Endothelial cell of umbilical vein (primary cell): ENCODE measurements around the gene TPO. TPM values are rescaled to one million over a fixed set of nuclear protein-coding genes. Genes with fewer than 3 reads are reported as not detected.

ENCODE experiments used
- BruUV-seq: library from RNA; stranded (reverse); fragments of 400-500 nt; replicated peaks from 2 replicates; lab custom pipeline; 2021; lab: Mats Ljungman, UMichigan
- CTCF ChIA-PET: fragments of 300-600, 350-600 bp; sonication (Branson Sonifier 250); formaldehyde crosslinking; loops from one replicate; lab custom pipeline; 2021; ENCODE audit warnings: antibody characterized with exemption, inconsistent platforms; lab: Charles Lee
- POLR2A ChIA-PET: fragments of 300-600, 350-600 bp; sonication (Branson Sonifier 250); formaldehyde crosslinking; loops from one replicate; lab custom pipeline; 2021; ENCODE audit warnings: antibody characterized with exemption, inconsistent platforms; lab: Charles Lee
- DNase-seq: peaks from one replicate; pipeline ENCODE4 v3.0.0-alpha.2; 2011; ENCODE audit warnings: low read depth, low spot score
- FAIRE-seq: peaks from 2 replicates; lab custom pipeline; 2011; peaks lifted over from hg19 to GRCh38; lab: Jason Lieb, UNC
- H2AFZ ChIP-seq: 2 replicates; pipeline ENCODE4 v1.6.0; 2012; ENCODE audit warnings: low read depth, low read length, control low read depth, inconsistent platforms
- H3K27ac ChIP-seq: 2 replicates; pipeline ENCODE4 v1.5.1; 2011; ENCODE audit warnings: low read depth, mild to moderate bottlenecking, control low read depth, low read length, moderate library complexity; ENCODE audit not compliant: insufficient read depth
- H3K27me3 ChIP-seq, 2 experiments: 2 replicates each; pipeline versions ENCODE4 v1.6.0 to v1.6.1; 2011; ENCODE audit warnings: low read length in 2 of 2, mixed read lengths in 1 of 2; ENCODE audit not compliant: control insufficient read depth in 2 of 2, insufficient read depth in 2 of 2
- H3K36me3 ChIP-seq, 2 experiments: 2 replicates in 1 of 2; 3 replicates in 1 of 2; pipeline ENCODE4 v1.5.1; 2011; ENCODE audit warnings: low read length in 2 of 2, mild to moderate bottlenecking in 1 of 2, moderate library complexity in 1 of 2; ENCODE audit not compliant: control insufficient read depth in 2 of 2, insufficient read depth in 2 of 2; ENCODE audit errors: extremely low read depth in 1 of 2
- H3K4me1 ChIP-seq: 3 replicates; pipeline ENCODE4 v1.5.1; 2011; ENCODE audit warnings: mild to moderate bottlenecking, low read length; ENCODE audit not compliant: control insufficient read depth, insufficient read depth; ENCODE audit errors: extremely low read depth
- H3K4me2 ChIP-seq: 2 replicates; pipeline ENCODE4 v1.6.1; 2011; ENCODE audit warnings: low read length, control low read depth, mixed read lengths; ENCODE audit not compliant: insufficient read depth
- H3K4me3 ChIP-seq, 3 experiments: fragments of 200-600 bp in 1 of 3; sonication (generic), shearing (Covaris generic) in 1 of 3; replicated peaks in 1 of 3; 2 replicates each; pipeline ENCODE4 v1.5.1; 2011 to 2016; ENCODE audit warnings: control low read depth in 3 of 3, low read length in 3 of 3, mild to moderate bottlenecking in 2 of 3, inconsistent platforms in 1 of 3, low read depth in 1 of 3, moderate library complexity in 1 of 3; ENCODE audit not compliant: insufficient read depth in 1 of 3
- H3K79me2 ChIP-seq: 2 replicates; pipeline ENCODE4 v1.6.0; 2012; ENCODE audit warnings: low read length, inconsistent platforms; ENCODE audit not compliant: control insufficient read depth, insufficient read depth
- H3K9ac ChIP-seq: replicated peaks from 2 replicates; pipeline ENCODE3; 2011; ENCODE audit warnings: low read length, control low read depth; ENCODE audit not compliant: insufficient read depth; ENCODE audit errors: extremely low read depth
- H3K9me1 ChIP-seq: replicated peaks from 3 replicates; pipeline ENCODE4 v1.6.0; 2011; ENCODE audit warnings: mild to moderate bottlenecking, low read length; ENCODE audit not compliant: control insufficient read depth, insufficient read depth; ENCODE audit errors: extremely low read depth
- H3K9me3 ChIP-seq: replicated peaks from 2 replicates; pipeline ENCODE4 v1.5.1; 2012; ENCODE audit warnings: low read length, inconsistent platforms; ENCODE audit not compliant: control insufficient read depth, insufficient read depth
- H4K20me1 ChIP-seq: replicated peaks from 2 replicates; pipeline ENCODE3; 2011; ENCODE audit warnings: mild to moderate bottlenecking, low read length; ENCODE audit not compliant: control insufficient read depth, insufficient read depth; ENCODE audit errors: extremely low read depth
- EZH2 ChIP-seq: IDR thresholded peaks from 2 replicates; pipeline ENCODE4 v1.6.1; 2012; ENCODE audit warnings: borderline replicate concordance, low read depth, mild to moderate bottlenecking, moderate library complexity, low read length, inconsistent platforms; ENCODE audit not compliant: severe bottlenecking
- FOS ChIP-seq: IDR thresholded peaks from 2 replicates; pipeline ENCODE4 v1.6.1; 2011; ENCODE audit warnings: mild to moderate bottlenecking, low read length, moderate library complexity, borderline replicate concordance; ENCODE audit not compliant: insufficient read depth
- GATA2 ChIP-seq: IDR thresholded peaks from 2 replicates; pipeline ENCODE4 v1.7.0; 2011; ENCODE audit warnings: low read depth, mild to moderate bottlenecking, moderate library complexity, mixed read lengths, low read length; ENCODE audit not compliant: insufficient read length, insufficient read depth
- JUN ChIP-seq: IDR thresholded peaks from 2 replicates; pipeline ENCODE4 v1.6.1; 2011; ENCODE audit warnings: borderline replicate concordance, low read depth; ENCODE audit not compliant: insufficient read length, insufficient read depth
- MYC ChIP-seq: IDR thresholded peaks from one replicate; pipeline ENCODE4 v1.6.1; 2011; ENCODE audit warnings: mild to moderate bottlenecking, low read depth, low read length
- POLR2A ChIP-seq: IDR thresholded peaks from 2 replicates; pipeline ENCODE4 v1.6.1; 2012; ENCODE audit warnings: low read depth, mild to moderate bottlenecking, control low read depth, low read length
- POLR2AphosphoS5 ChIP-seq: IDR thresholded peaks from 2 replicates; pipeline ENCODE4 v1.6.1; 2012; ENCODE audit warnings: low read depth, mild to moderate bottlenecking, control low read depth, low read length, moderate library complexity; ENCODE audit not compliant: insufficient read depth
- dilution Hi-C: fragments of 300-500 bp; cut with MboI; formaldehyde crosslinking; loops from one replicate; pipeline ENCODE4 v1.15.0; 2019; ENCODE audit warnings: low sequenced_read_pairs; ENCODE audit not compliant: extremely low pct_ligation_motif_present
- intact Hi-C: fragments of 100-400 bp; cut with micrococcal nuclease; formaldehyde crosslinking; loops from one replicate; pipeline ENCODE4 v1.10.0; 2022
- polyA plus RNA-seq, 4 experiments: library from polyadenylated mRNA; depleted of rRNA in 3 of 4; stranded (reverse) in 3 of 4; unstranded in 1 of 4; fragments of >200 nt; gene quantifications; 2 replicates each; pipeline versions ENCODE4 v1.2.1 to v1.2.3, GENCODE V29; 2011 to 2012; ENCODE audit warnings: missing spikeins in 1 of 4
- total RNA-seq: library from RNA; stranded (reverse); gene quantifications from 2 replicates; pipeline ENCODE4 v1.2.3, GENCODE V29; 2021
- TF ChIP-seq, protein P1 (sequence below): IDR thresholded peaks from 2 replicates; pipeline ENCODE4 v1.6.1; 2011; ENCODE audit not compliant: insufficient read depth, insufficient read length
- TF ChIP-seq, protein P2 (sequence below), 2 donors: IDR thresholded peaks; 1 replicate in 1 of 2; 2 replicates in 1 of 2; pipeline ENCODE4 v1.5.1; 2011; ENCODE audit warnings: low read length in 2 of 2, mild to moderate bottlenecking in 2 of 2, moderate library complexity in 2 of 2, control low read depth in 1 of 2, inconsistent platforms in 1 of 2, low read depth in 1 of 2; ENCODE audit not compliant: insufficient read depth in 1 of 2; ENCODE audit errors: extremely low read depth in 1 of 2

TPO gene
- total and polyA plus RNA-seq, 2 donors (not counting 3 experiments of a cell fraction or from before 2014, with no cell fraction given) = not detected

DNA sequence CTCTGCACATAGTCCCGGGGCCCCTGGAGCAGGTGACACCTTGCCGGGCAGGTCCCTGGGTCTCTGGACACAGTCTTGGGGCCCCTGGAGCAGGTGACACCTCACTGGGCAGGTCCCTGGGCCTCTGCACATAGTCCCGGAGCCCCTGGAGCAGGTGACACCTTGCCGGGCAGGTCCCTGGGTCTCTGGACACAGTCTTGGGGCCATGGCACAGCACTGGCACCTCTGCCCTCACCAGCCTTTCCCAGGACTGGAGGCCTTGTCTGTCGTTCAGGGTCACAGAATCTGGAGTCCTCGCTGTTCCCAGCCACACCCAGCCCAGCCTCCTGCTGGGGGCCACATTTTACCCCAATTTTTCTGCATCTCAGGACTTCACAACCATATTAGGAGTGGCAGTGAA is 2.2 kb downstream of the TPO start:
- POLR2A ChIA-PET = no interaction called here
- no peaks in the 10 kb centered on the region for H3K27me3 ChIP-seq
- no peaks in the 10 kb centered on the region for H3K9me1 ChIP-seq
- intact Hi-C loops (no loop called here), dilution Hi-C loops (no loop called here)
- H3K27ac ChIP-seq = no peak overlapping the region
- no peaks in the 10 kb centered on the region for H4K20me1 ChIP-seq
- no peaks in the 10 kb centered on the region for H3K4me1 ChIP-seq
- H3K9ac ChIP-seq = no peak overlapping the region
- H3K36me3 ChIP-seq = no peaks in the 10 kb centered on the region
- CTCF ChIA-PET = no interaction called here
- H3K79me2 ChIP-seq = no peaks in the 10 kb centered on the region
- no peak for TF ChIP-seq EZH2
- no peak for TF ChIP-seq JUN
- no peak for TF ChIP-seq GATA2
- TF ChIP-seq POLR2AphosphoS5 = no peak
- TF ChIP-seq, protein P1, sequence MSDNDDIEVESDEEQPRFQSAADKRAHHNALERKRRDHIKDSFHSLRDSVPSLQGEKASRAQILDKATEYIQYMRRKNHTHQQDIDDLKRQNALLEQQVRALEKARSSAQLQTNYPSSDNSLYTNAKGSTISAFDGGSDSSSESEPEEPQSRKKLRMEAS = no peak
- no peak for TF ChIP-seq FOS
- TF ChIP-seq, protein P2, sequence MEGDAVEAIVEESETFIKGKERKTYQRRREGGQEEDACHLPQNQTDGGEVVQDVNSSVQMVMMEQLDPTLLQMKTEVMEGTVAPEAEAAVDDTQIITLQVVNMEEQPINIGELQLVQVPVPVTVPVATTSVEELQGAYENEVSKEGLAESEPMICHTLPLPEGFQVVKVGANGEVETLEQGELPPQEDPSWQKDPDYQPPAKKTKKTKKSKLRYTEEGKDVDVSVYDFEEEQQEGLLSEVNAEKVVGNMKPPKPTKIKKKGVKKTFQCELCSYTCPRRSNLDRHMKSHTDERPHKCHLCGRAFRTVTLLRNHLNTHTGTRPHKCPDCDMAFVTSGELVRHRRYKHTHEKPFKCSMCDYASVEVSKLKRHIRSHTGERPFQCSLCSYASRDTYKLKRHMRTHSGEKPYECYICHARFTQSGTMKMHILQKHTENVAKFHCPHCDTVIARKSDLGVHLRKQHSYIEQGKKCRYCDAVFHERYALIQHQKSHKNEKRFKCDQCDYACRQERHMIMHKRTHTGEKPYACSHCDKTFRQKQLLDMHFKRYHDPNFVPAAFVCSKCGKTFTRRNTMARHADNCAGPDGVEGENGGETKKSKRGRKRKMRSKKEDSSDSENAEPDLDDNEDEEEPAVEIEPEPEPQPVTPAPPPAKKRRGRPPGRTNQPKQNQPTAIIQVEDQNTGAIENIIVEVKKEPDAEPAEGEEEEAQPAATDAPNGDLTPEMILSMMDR (IDR thresholded peaks at IDR 0.05; ENCODE audit: extremely low read depth in 1 of 2, insufficient read depth in 1 of 2, low read depth in 1 of 2, low read length in 2 of 2) = no peak
- no peak for TF ChIP-seq MYC
- TF ChIP-seq POLR2A = no peak
- no peak for DNase-seq
- H3K4me2 ChIP-seq = no peak overlapping the region
- H3K4me3 ChIP-seq = no peak overlapping the region
- peaks cover 2% of the 10 kb centered on the region for H3K9me3 ChIP-seq
- no TSS peak for BruUV-seq
- no peak for FAIRE-seq
- no peak overlapping the region for H2AFZ ChIP-seq
